Mammary epithelial cell (primary cell): ENCODE results near the gene MICAL3.

ENCODE experiments used
- EZH2 ChIP-seq: IDR thresholded peaks from 2 replicates; pipeline ENCODE4 v1.6.1; 2012; ENCODE audit warnings: low read length, inconsistent platforms, borderline replicate concordance
- TF ChIP-seq, protein P1 (sequence below), 2 donors: IDR thresholded peaks in 1 of 2; conservative IDR thresholded peaks in 1 of 2; 2 replicates each; pipeline ENCODE4 v1.5.1; 2011 to 2012; ENCODE audit warnings: inconsistent platforms in 2 of 2, low read length in 2 of 2, mild to moderate bottlenecking in 2 of 2, control low read depth in 1 of 2, low read depth in 1 of 2; ENCODE audit not compliant: insufficient read depth in 1 of 2; ENCODE audit errors: extremely low read depth in 1 of 2

DNA sequence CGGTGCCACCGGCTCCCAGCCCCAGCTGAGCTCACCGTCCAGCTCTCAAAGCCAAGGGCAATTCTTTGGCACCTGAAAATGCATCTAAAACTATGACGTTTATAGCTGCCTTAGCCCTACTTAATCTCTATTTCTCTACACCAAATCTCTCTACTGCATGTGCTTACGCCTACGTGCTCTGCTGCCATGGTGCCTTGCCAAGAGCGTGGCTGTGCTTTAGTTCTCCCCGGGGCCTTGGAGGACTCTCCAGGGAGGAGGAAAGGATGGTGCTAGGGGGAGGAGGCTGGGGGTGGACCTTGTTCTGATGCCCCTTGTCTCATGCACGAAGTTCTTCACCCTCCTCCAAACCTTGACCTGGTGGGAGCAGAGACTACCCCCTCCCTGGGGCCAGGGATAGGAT is 241.0 kb downstream of the MICAL3 start:
- TF ChIP-seq, protein P1, sequence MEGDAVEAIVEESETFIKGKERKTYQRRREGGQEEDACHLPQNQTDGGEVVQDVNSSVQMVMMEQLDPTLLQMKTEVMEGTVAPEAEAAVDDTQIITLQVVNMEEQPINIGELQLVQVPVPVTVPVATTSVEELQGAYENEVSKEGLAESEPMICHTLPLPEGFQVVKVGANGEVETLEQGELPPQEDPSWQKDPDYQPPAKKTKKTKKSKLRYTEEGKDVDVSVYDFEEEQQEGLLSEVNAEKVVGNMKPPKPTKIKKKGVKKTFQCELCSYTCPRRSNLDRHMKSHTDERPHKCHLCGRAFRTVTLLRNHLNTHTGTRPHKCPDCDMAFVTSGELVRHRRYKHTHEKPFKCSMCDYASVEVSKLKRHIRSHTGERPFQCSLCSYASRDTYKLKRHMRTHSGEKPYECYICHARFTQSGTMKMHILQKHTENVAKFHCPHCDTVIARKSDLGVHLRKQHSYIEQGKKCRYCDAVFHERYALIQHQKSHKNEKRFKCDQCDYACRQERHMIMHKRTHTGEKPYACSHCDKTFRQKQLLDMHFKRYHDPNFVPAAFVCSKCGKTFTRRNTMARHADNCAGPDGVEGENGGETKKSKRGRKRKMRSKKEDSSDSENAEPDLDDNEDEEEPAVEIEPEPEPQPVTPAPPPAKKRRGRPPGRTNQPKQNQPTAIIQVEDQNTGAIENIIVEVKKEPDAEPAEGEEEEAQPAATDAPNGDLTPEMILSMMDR (conservative IDR thresholded peaks at IDR 0.05 in 1 of 2, IDR thresholded peaks at IDR 0.05 in 1 of 2; ENCODE audit: extremely low read depth in 1 of 2, insufficient read depth in 1 of 2, low read depth in 1 of 2, low read length in 2 of 2) = no peak
- no peak for TF ChIP-seq EZH2
